DMS153 treated with DMSO at 0.1 percent for 48 hours (cell line): ENCODE results near the gene TNFSF12.

Source experiments
- DNase-seq: peaks from one replicate; lab custom pipeline; 2025; ENCODE audit not compliant: unreplicated experiment; lab: John Stamatoyannopoulos, UW

Gene TNFSF12

DNA sequence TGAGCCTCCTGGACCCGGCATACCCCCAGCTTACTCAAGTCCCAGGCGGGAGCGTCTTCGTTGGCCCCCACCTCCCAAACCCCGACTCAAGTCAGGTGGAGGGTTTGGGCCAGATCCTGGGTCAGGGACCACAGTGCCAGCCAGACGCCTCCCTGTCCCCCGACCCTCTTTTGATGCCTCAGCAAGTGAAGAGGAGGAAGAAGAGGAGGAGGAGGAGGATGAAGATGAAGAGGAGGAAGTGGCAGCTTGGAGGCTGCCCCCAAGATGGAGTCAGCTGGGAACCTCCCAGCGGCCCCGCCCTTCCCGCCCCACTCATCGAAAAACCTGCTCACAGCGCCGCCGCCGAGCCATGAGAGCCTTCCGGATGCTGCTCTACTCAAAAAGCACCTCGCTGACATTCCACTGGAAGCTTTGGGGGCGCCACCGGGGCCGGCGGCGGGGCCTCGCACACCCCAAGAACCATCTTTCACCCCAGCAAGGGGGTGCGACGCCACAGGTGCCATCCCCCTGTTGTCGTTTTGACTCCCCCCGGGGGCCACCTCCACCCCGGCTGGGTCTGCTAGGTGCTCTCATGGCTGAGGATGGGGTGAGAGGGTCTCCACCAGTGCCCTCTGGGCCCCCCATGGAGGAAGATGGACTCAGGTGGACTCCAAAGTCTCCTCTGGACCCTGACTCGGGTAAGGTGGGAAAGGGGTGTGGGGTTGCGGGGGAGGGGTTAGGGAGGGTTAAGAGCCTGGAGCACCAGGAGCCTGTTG, 14.4 kb downstream of the TNFSF12 start:
- DNase-seq, result no peak

DNA sequence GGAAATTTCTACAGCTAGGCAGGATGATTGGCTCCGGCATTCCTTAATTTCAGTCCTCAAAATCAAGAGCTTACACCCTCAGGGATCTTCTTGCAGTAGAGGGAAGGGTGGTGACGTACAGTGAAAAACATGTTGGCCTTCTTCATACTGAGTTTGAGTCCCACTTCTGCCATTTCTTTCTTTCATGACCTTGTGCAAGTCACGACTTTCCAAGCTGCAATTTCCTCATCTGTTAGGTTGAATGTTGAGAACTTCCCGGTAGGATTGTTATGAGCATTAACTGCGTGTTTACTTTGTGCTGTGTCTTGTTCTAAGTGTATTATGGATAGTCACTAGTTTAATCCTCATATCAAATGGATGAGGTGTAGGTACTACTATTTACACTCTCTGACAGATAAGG, 20.7 kb downstream of the TNFSF12 start:
- DNase-seq, result no peak

DNA sequence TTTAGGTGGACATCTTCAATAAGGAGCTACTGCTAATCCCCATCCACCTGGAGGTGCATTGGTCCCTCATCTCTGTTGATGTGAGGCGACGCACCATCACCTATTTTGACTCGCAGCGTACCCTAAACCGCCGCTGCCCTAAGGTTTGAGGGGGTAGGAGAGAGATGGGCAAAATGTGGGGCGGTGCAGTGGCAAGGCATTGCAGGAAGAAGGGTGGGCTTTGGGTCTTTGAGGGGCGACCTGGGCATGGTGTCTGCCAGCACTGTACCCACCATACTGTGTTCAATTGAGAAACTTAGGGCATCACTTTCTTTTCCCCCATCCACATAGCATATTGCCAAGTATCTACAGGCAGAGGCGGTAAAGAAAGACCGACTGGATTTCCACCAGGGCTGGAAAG, 21.5 kb downstream of the TNFSF12 start:
- no peak for DNase-seq

DNA sequence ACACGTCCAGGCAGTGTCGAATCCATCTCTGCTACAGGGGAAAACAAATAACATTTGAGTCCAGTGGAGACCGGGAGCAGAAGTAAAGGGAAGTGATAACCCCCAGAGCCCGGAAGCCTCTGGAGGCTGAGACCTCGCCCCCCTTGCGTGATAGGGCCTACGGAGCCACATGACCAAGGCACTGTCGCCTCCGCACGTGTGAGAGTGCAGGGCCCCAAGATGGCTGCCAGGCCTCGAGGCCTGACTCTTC, 23.4 kb downstream of the TNFSF12 start:
- DNase-seq, result no peak

DNA sequence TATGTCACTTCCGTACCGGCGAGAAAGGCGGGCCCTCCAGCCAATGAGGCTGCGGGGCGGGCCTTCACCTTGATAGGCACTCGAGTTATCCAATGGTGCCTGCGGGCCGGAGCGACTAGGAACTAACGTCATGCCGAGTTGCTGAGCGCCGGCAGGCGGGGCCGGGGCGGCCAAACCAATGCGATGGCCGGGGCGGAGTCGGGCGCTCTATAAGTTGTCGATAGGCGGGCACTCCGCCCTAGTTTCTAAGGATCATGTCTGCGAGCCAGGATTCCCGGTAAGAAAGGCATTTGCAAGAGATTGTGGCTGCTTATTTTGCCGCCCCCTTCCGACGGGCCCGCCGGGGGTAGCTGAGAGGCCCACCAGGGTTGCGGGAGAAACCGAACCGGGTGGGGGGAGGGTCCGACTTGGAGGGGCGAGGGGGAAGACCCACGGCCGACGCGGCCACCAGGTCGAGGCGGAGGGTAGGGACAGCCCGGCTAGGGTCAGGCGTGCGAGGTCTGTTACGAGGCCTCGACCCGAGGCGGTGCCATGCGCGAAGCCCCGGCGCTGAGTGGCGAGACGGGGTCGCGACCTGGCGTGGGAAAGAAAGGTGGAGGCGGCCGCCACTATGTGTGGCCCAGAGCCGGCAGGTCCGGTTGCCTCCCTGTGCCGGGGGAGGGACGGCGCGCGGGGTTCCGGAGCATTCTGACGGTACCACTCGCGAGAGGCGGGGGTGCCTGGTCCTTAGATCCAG, 23.9 kb downstream of the TNFSF12 start:
- DNase-seq, result peak; percentile 81

DNA sequence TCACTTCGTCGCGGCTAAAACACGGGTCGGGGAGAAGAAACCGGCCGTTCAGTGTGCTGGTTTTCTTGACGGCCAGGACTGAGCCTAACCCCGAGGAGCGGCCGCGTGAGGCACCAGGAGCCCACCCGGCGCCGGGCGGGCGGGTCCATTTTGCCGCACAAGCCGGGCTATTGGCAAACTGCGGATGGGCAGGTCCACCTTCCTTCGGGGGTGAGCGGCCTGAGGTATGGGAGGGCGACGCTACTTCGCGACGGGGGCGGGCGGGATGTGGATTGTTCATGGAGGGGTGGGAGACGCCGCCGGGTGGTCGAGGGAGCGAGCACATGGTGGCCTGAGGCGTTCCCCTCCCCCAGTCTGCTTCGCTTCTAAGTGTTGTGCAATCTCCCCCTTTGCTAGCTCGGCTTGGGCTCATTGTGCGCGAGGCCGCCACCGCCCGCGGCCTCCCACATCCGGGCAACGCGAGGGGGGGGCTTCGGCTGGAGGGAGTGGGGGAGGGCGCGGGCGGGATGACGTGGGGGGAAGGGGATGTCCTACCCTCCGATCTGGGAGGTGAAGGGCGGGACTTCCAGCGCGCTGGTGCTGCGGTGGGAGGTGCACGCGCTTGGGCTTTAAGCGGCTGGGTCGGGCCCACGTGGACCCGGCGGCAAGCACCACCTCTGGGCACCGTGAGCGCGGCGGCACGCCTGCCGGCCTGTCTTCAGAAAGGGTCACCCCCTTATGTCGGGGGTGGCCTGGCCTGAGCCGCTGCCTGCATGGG, 24.6 kb downstream of the TNFSF12 start:
- DNase-seq, result no peak

DNA sequence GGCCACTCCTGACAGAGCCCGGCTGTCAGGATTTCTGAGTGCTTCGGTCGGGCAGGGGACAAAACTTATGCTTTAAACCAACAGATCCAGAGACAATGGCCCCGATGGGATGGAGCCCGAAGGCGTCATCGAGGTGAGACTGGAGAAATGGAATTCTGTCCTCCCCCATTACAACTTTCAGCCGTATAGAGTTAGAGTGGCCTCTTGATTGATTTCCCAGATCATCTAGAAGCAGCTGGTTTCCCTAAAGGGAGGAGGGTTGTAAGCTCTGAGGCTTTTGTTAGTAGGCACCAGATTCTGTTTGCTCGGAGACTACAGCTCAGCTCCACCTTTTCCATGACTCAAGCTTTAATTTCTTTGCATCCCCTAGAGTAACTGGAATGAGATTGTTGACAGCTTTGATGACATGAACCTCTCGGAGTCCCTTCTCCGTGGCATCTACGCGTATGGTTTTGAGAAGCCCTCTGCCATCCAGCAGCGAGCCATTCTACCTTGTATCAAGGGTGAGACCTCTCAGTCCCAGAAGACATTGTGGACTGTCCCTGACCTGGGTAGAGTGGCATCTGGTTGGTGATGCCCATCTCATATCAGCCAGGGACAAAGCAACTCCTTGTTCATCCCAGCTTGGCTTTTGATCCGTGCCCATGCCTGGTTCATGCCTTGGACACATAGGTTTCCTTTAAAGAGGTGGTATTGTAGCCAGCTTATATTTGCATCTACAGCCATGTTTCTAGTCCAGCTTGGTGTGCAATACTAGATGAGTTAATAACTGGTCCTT, 25.5 kb downstream of the TNFSF12 start:
- no peak for DNase-seq

DNA sequence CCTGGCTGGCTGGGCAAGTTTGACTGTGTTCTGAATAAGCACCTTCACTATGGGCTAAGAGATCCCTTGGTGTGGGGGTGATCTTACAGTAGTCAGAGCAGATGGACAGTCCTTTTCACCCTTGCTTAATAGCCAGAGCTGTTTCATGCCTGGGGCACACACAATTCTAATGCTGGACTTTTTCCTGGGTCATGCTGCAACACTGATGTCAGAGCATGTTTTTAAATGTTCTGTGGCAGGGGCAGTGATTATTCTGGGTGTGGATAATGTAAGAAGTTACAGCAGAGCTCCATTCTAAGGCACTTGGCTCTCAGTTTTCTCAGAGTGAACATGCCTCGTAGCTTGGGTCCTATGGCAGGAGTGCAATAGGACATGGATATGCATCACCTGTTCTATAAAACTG, 26.6 kb downstream of the TNFSF12 start:
- no peak for DNase-seq

DNA sequence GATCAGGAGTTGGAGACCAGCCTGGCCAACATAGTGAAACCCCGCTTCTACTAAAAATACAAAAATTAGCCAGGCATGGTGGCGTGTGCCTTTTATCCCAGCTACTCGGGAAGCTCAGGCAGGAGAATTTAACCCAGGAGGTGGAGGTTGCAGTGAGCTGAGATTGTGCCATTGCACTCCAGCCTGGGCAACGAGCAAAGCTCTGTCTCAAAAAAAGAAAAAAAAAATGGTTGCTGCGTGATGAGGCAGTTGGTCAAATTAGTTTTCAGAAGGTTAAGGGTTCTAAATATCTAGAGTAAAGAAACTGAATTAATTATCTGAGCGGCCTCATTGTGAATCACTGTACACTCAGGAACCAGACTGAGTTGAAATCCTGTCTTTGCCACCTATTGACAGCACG, 27.1 kb downstream of the TNFSF12 start:
- DNase-seq, result no peak

DNA sequence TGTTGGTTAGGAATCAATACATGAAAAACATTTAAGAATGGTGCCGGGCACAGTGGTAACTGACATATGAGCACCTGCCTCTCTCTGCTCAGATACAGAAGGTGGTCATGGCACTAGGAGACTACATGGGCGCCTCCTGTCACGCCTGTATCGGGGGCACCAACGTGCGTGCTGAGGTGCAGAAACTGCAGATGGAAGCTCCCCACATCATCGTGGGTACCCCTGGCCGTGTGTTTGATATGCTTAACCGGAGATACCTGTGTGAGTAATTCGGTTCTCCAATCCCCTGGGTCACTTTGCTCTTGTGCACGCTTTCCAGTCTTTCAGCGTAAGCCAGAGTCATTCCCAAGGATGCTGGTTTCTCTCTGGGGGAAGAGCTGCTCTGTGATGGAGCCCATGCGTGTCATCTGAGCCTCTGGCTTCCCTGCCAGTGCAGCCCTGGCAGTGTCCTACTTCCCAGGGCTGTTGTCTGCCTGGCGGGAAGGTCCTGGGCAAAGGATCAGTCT, 27.6 kb downstream of the TNFSF12 start:
- DNase-seq, result no peak

DNA sequence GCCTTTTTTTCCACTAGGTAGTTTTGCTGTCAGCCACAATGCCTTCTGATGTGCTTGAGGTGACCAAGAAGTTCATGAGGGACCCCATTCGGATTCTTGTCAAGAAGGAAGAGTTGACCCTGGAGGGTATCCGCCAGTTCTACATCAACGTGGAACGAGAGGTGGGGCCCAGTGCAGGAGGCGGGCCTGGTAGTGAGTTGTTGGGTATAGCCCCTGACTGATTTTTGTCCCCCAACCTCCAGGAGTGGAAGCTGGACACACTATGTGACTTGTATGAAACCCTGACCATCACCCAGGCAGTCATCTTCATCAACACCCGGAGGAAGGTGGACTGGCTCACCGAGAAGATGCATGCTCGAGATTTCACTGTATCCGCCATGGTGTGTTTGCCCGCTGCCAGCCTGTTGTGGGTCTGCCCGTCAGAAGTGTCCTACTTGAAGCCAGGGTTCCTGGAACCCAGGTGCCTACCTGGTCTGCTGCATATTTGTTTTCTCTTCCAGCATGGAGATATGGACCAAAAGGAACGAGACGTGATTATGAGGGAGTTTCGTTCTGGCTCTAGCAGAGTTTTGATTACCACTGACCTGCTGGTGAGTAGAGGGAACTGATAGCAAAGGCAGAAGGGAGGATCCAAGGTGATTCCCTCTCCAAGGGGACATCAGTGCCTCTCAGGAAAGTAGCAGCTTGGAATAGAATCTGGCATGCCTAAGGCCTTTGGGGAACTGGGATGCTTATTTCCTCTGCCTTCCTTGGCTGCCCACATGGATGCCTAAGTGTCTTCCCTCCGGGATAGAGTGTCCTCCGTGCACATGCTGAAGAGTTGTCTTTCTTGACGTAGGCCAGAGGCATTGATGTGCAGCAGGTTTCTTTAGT, 28.7 kb downstream of the TNFSF12 start:
- no peak for DNase-seq

DNA sequence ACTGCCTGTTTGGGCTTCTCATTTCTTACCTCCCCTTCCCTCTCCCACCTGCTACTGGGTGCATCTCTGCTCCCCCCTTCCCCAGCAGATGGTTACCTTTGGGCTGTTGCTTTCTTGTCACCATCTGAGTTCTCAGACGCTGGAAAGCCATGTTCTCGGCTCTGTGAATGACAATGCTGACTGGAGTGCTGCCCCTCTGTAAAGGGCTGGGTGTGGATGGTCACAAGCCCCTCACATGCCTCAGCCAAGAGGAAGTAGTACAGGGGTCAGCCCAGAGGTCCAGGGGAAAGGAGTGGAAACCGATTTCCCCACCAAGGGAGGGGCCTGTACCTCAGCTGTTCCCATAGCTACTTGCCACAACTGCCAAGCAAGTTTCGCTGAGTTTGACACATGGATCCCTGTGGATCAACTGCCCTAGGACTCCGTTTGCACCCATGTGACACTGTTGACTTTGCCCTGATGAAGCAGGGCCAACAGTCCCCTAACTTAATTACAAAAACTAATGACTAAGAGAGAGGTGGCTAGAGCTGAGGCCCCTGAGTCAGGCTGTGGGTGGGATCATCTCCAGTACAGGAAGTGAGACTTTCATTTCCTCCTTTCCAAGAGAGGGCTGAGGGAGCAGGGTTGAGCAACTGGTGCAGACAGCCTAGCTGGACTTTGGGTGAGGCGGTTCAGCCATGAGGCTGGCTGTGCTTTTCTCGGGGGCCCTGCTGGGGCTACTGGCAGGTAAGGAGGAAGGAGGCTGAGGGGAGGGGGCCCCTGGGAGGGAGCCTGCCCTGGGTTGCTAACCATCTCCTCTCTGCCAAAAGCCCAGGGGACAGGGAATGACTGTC, 30.4 kb downstream of the TNFSF12 start, which contains the start of gene CD68:
TSS of gene CD68 (plus strand) at position 638 of the 833 bp plus-strand sequence. CDS start at position 678, 40 bp downstream.
- DNase-seq, result no peak

DNA sequence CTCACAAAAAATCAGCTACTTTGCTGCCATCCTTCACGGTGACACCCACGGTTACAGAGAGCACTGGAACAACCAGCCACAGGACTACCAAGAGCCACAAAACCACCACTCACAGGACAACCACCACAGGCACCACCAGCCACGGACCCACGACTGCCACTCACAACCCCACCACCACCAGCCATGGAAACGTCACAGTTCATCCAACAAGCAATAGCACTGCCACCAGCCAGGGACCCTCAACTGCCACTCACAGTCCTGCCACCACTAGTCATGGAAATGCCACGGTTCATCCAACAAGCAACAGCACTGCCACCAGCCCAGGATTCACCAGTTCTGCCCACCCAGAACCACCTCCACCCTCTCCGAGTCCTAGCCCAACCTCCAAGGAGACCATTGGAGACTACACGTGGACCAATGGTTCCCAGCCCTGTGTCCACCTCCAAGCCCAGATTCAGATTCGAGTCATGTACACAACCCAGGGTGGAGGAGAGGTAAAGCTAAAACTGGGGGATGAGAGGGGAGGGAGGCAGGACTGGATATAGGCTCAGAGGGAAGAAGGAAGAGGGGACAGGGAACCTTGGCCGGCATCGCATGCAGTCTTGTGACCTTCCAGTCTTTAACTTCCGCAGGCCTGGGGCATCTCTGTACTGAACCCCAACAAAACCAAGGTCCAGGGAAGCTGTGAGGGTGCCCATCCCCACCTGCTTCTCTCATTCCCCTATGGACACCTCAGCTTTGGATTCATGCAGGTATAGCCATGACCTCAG, 31.2 kb downstream of the TNFSF12 start:
- no peak for DNase-seq

DNA sequence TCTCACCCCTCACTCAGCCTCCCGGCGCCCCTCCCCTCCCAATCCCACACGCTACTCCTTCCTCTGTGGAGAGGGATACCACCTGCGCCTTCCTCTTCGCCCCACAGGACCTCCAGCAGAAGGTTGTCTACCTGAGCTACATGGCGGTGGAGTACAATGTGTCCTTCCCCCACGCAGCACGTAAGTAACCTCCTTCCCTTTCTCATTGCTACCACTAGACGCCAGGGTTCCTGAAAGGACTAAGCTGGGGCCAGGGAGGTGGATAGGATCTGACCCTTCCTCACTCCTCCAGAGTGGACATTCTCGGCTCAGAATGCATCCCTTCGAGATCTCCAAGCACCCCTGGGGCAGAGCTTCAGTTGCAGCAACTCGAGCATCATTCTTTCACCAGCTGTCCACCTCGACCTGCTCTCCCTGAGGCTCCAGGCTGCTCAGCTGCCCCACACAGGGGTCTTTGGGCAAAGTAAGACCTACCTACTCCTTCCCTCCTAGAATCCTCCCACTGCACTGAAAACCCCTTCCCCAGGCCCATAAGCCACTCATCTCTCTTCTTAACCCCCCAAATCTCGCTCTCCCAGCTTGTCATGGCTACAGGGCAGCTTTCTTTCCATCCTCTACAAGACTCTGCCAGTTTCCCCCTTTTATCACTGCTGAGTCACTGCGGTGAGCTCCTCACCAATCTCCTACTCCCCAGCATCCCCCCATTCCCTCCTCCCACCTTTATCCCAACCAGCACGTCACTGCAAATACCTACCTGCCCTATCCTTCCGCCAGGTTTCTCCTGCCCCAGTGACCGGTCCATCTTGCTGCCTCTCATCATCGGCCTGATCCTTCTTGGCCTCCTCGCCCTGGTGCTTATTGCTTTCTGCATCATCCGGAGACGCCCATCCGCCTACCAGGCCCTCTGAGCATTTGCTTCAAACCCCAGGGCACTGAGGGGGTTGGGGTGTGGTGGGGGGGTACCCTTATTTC, 32.0 kb downstream of the TNFSF12 start:
- DNase-seq, result no peak

DNA sequence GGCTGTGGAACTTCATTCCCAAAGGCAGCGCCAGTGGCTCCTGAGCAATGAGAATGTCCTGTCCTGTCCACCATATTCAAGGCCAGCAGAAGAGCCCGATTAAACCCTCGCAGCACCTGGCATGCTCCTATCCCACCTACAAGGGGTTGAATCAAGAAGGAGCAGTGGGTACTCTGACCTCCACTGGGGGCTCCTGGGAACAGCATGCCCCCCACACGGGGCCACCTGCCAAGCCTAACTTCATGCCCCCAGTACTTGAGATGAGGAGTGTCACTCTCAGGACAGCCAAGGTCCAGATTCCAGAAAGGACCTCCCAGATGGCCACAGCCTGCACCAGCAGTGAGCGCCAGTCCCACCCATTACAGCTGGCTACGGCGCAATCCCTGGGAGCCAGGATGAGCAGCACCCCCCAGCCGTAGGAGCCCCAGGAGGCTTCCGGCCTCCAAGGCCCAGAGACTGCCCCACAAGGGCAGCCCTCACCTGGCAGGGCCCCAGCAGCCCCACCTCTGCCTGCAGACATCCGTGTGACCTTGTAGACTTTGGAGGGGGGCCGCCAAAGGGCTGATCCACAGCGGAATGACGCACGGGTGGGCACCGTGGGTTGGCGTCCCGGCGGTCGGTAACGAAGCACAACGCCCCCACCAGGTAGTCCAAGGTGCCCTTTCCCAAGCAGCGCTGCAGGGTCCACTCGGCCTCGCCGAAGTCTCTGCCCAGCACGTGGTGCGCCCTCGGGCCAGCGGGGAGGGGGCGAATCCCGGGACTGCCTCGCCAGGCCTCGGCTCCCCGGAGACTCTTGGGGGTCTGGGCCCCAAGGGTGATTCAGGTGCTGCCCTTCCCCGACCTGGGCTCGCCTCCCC, 33.8 kb downstream of the TNFSF12 start:
- DNase-seq, result no peak
